Iris pigment epithelial cell (primary cell): Measurements from ENCODE around the gene SNAI3.

Experiments
- DNase-seq: peaks from one replicate; pipeline ENCODE4 v3.0.0-alpha.2; 2011; ENCODE audit warnings: low read depth

The SNAI3 gene

GRCh38 chr16:88703486-88704309 lies 17.4 kb upstream of the SNAI3 start:
- no peak for DNase-seq

DNA sequence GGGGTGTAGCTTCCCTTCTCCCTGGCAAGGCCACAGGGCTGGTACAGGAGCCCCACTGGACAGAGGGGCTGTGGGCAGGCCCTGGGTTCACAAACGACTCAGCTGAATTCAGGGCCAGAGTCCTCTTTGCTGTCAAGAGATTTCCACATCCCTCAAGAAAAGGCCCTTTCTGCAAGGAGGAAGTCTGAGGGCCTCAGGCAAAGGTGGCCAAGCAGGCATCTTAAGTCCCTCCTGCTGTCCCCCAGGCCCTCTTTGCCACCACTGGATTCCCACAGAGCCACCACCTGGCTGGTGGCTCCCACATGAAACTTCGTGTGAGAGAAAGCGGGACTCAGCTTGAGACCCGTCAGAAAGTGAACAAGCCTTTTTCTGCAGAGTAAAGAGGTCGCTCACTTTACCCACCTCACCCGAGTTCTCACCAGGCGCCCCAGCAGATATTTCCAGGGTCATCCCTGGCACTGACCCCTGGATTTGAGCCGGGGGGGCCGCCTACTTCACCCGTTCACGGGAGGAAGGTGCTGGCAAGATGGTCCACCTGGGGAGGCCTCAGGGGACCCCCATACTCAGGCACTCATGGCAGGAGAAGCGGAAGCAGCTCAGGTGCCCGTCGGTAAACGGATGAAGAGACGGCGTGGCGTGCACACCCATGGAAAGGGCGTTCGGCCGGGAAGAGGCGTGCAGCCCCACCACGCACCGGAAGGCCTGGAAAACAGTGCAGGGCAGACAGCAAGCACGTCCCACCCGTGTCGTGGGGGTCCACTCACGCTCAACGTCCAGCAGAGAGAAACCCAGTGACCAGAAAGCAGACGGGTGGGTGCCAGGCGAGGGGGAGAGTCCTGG lies 16.3 kb upstream of the SNAI3 start:
- no peak for DNase-seq

GRCh38 chr16:88701581-88702370 lies 15.5 kb upstream of the SNAI3 start:
- no peak for DNase-seq

DNA sequence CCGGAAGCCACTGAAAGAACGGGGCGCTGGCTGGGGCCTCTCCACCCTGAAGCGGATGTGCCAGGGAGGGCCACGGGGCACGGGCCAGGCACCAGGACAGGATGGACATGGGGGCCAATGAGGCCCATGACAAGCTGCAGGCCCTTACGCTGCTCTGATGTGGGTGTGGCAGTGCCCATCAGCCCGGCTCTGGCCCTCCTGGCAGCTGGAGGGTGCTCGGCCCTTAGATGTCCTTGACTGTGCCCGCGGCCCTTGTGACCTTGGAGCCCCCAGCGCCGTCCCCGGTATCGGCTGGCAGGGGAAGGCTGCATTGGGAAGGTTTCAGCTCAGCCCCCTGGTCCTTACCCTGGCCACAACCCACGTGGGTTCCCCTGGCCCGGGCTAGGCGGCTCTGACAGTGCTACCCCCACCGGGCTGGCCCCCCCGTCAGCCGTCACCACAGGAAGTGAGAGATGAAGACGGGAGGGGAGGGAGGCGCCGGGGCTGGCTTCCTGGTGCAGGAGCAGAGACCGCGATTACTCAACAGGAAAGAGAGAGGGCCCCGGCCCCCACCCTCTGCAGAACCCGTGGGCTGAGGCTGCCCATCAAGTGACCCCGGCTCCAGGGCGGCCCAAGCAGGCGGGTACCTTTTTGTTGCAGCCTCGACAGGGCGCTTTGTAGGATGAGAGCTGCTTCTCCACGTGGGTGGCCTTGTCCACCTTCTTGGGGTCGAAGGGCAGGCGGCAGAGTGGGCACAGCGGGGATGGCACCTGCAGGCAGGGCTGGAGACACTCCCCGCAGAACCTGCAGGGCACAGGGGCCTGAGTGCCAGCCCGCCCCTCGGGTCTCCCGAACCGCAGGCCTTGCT lies 14.6 kb upstream of the SNAI3 start:
- DNase-seq, result peak; percentile 96

DNA sequence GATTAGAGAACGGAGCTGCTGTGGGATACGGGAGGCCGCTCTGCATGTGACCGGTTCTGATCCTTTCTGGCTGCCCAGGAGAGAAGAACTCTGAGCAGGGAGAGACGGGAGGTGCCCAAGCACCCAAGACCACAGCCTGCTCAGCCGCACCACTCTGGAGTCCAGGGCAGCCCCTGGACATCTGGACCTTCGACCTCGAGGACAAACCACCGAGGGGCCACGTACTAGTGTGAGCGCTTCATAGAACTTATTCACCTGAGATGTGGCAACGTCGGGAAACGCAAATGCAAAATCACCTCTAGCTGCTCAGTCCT lies 14.0 kb upstream of the SNAI3 start:
- DNase-seq, result no peak

DNA sequence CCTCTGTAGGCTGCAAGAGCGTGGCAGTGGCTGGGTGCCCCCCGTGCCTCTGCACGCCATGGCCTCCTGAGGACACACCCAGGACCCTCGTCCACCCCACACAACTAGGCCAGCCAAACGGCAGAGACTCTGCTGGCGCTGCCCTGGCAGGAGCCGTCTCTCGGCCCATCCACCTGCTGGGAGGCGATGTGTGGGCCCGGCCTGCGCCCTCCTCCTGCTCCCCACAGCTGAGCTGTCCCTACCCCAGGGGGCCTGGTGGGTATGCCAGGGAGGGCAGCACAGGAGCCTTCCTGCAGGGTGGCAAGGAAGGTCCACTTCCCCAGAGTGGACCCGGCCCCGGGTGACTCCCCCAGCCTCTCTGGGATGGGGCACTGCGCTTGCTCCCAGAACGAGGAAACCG lies 12.9 kb upstream of the SNAI3 start:
- DNase-seq, result no peak

GRCh38 chr16:88698646-88699045 lies 12.3 kb upstream of the SNAI3 start:
- DNase-seq, result no peak

- DNase-seq, result no peak
These were observed 11.7 kb upstream of the SNAI3 start for GRCh38 chr16:88697831-88698615.

DNA sequence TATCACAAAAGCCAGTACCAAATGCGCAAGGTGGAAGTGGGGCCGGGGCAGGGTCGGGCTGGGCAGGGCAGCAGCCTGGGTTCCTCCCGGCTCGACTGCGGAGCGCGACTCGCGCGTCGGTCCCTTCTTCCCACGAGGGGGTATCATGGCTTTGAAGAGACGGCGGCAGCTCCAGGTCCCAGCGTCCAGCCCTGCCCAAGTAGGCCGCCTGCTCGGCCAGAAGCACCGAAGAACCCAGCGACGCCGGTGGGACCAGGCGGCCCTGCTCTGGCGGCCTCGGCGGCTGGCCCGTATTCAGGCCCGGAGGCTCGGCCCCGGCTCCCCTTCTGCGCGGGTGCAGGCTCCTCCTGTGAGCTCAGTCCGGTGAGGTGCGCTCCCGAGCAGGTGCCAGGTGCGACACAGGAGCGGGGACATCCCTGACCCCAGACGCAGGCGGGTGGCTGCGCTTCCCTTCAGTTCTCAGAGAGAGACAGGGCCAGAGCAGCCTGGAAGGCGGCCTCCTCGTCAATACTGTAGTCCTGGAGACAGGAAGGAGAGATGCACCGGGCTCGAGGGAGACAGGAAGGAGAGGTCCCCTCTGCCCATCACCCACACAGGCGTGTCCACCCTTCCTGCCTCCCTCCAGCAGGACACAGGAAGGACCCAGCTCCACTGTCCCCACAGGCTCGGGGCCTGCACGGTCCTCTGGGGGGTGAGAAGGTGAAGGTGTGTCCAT lies 11.0 kb upstream of the SNAI3 start:
- DNase-seq, result no peak

DNA sequence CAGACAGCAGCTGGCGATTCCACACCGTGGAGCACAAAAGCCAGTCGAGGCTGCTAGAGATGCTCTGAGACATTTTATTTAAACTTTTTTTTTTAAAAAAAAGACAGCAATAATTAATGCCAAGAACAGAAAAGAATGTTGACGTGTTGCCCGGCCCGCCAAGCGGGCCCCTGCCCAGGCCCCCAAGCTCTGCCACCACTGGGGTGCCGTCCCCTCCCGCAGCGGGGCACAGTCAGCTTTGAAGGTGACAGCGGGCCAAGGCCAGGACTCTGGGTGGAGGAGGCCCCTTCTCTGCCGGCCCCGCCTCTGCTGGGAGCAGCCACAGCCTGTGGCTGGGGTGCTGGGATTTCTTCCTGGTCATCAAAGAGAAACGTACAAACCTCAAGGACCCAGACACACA lies 10.1 kb upstream of the SNAI3 start:
- DNase-seq, result no peak

DNA sequence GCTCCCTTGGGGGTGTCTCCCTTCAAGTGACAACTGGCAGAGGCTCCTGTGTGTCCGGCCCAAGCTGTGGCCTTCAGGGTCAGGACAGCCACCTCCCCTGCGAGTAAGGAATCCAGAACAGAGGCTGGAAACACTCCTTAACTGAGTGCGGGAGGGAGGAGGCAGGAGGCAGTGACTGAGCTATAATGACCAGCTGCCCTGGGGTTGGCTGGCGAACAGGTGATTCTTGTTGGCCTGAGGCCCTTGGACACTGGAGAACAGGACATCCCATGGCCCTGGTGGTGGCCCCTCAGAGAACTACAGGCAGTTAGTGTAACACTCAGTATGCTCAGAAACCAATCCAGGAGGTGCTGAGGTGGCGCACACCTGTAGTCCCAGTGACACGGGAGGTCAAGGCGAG lies 9.4 kb upstream of the SNAI3 start:
- no peak for DNase-seq

DNA sequence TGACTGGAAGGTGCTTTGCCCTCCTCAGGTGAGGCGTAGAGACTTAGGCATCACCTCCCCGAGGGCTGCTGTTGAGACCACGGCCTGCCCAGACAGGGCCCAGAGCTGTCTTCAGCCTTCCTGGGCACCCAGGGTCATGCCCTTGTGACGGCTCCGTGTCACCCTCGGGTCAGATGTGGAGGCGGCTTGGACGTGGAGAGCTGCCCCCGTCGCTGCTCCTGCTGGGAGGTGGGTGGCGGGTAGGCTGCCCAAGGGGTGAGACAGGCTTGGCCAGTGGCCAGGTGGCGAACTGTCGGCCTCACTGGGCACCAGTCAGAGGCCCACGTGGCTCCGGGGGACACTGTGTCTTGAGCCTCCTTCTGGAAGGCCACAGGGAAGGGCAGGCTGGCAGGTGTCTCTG lies 8.9 kb upstream of the SNAI3 start:
- DNase-seq, result no peak

GRCh38 chr16:88694221-88695087 lies 8.1 kb upstream of the SNAI3 start:
- DNase-seq, result no peak

DNA sequence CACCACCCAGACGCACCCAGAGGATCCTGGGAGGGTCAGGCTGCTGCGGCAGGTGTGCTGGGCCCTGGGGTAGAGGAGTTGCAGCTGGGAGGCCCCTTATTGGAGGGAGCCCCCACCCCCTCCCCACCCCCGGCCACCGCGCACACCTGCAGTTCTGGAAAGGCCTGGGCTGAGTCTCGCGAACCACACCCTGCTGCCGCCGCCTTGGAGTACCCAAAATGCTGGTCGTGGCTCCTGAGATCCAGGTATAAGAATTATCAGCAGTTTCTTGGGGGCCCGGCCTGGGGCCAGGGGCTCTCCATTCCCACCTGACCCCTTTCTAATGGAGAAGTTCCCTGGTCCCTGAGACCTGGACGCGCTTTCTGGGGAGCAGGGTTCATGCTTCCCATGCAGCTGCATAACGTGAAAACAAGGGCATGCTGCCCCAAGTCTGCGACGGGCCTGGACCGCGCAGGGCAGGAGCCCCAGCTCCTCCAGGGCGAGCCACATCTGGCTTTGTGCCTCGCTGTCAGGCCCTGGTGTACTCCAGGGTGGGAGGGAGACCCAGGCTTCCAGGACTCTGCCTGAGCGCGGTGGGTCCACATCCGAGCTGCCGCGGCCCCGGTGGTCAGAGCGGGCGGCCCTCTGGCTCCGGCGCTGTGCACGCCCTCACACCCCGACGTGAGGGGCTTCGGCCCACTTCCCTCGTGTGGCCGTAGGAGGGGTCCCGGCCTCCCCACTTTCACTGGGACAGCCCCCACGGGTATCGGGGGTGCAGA lies 7.3 kb upstream of the SNAI3 start:
- DNase-seq, result no peak

GRCh38 chr16:88692861-88693260 lies 6.6 kb upstream of the SNAI3 start:
- DNase-seq, result no peak

DNA sequence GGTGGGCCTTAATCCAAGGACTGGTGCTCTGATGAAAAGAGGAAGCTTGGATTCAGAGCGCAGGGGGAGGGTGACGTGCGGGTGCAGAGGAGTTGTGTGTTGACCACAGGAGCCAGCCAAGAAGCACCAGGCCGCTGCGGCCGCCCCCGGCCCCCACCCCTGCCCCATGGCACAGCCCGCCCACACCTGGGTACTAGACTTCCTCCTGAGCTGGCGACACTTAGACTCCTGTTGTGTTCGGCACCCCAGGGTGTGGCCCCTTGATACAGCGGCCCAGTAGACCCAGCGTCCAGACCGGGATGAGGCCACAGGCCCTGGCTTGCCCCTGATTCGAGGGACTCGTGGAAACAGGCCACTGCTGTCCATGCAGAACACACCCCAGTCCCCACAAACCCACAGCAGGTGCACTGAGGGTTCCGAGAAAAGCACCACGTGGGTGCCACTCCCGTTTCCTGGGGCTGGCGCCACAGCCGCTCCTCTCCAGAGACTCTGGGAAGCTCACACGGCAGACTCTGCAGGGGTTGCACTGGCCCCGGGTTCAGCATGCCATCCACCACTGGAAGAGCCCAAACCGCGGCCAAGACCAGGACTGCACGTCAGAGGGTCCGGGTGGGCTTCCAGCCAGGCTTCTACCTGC lies 5.7 kb upstream of the SNAI3 start:
- DNase-seq, result no peak

DNA sequence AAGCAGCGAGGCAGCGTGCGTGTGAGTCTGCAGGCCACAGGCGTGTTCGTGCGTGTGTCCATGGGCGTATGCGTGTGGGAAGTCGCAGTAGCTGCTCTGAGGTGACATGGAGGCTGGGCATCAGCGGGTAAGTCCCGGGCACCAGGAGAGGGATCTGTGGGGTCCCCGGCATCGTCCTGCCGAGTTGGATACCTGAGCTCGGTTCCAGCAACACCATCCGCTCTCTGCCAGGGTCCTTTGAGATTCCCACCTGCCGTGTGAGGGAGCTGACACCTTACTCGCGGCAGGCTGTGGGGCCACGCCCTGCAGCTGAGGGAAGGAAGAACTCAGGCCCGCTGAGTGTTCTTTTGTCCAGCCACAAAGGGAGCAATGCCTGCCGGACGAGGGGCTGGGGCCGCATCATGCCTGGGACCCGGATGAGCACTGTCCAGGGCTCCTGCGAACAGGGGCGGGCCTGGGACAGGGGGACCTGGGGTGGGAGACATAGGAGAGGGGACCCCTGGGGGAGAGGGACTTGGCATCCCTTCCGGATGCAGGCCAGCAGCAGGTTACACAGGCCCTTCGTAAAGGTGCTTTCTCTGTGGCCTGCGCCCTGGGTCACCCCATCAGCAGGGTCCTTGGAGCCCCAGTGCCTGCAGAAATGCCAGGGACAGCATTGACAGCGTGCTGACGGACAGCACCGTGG lies 5.0 kb upstream of the SNAI3 start:
- no peak for DNase-seq
